ENCODE results near the gene IMMP2L.

- TF ChIP-seq CTCF (optimal IDR thresholded peaks at IDR 0.05 in 1 of 3, IDR thresholded peaks at IDR 0.05 in 1 of 3, conservative IDR thresholded peaks at IDR 0.05 in 1 of 3; ENCODE audit: extremely low read depth in 1 of 3, insufficient read depth in 2 of 3, low read length in 3 of 3), result no peak
- TF ChIP-seq EZH2 (IDR thresholded peaks at IDR 0.05; ENCODE audit: low read length), result no peak
These were observed 414.4 kb downstream of the IMMP2L start for GRCh38 chr7:111147708-111148533.

Measured in keratinocyte (primary cell).